HG02759 (cell line): ENCODE results near the gene TOMM40.
"Not testable (repeated sequence)": the region's sequence is repeated elsewhere in the genome, so short reads cannot be mapped to it uniquely, and the experiment has no call there.

Source experiments
- ATAC-seq: cut with Tn5 transposase; IDR thresholded peaks from one replicate; pipeline ENCODE4 v1.9.1; 2021; ENCODE audit warnings: mild to moderate bottlenecking, moderate library complexity; ENCODE audit not compliant: unreplicated experiment

The TOMM40 gene

GRCh38 chr19:44891016-44891882, at the start of gene TOMM40:
Gene TOMM40, plus strand, starts transcription at chr19:44891254. Its CDS starts 162 bp downstream, at chr19:44891416.
- peak; percentile 68 for ATAC-seq

- no peak for ATAC-seq
Observed at GRCh38 chr19:44845286-44845611, 45.8 kb upstream of the TOMM40 start.

- peak; percentile 41 for ATAC-seq
Observed at GRCh38 chr19:44845612-44846454, 45.2 kb upstream of the TOMM40 start, which contains the start of gene NECTIN2. Gene NECTIN2, plus strand, starts transcription at chr19:44846297. Its CDS starts 229 bp downstream, at chr19:44846526.

- ATAC-seq = no peak
Observed at GRCh38 chr19:44846455-44847143, 44.5 kb upstream of the TOMM40 start.

GRCh38 chr19:44847144-44848035, 43.7 kb upstream of the TOMM40 start:
- no peak for ATAC-seq

- no peak for ATAC-seq
Observed at GRCh38 chr19:44848036-44848811, 42.8 kb upstream of the TOMM40 start.

DNA sequence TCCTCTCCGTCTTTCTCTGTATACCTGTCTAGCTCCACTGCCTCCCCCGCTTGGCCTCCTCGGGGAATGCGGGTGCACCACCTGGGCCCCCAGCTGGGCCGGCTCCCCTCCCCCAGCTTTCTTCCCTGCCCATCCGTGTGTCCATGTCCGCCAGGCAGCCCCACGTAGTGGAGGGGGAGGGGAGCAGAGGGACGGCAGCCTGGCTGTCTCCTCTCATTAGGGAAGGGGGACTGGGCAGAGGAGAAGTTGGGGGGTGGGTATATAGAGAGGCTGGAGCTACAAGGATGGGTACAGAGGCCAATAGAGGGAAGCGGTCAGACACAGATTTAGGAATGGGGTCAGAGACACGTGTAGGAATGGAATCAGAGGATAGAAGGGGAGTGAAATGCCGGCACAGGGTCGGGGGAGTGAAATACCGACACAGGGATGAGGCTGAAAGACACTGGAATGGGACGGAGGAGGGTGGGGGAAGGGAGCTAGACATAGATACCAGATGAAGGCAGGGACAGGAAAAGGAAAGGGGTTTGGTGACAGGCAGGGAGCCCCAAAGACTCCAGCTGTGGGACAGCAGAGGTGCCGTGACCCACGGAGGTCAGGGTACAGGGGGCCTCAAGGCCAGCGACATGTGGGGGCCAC, 42.1 kb upstream of the TOMM40 start:
- no peak for ATAC-seq

DNA sequence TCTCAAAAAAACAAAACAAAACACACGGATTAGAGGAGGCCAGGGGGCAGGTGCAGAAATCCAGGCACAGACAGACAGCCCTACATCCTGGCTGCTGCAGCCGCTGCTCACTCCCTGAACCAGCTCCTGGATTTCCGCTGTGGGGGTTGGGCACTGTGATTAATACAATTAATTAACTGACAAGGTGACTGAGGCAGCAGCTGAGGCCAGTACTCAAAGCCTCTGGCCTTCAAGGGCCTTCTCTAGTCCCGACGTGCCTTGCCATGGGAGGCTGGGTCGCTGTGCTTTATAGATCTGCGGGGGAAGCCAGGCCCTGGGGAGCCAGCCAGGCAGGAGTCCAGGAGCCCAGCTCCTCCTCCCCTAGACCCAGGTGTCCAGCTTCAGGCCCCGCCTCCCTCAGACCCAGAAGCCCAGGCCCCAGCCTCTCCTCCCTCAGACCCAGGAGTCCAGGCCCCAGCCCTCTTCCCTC, 40.4 kb upstream of the TOMM40 start:
- no peak for ATAC-seq

DNA sequence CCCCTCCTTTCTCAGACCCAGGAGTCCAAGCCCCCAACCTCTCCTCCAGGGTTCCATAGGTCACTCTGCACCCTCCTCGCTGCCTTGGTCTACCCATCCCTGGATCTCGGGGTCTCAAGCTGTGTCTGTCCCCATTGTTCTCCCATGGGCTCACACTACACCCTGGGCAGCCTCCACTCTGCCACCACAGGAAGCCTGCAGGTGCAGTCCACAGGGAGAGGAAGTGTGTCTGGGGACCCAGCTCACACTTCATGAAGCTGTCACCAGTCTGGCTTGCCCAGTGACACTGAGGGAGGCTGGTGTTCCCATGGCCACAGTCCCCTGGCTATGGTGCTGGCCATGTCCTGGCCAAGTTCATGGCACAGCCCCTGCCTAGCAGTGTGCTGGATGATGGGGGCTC, 39.6 kb upstream of the TOMM40 start:
- no peak for ATAC-seq

GRCh38 chr19:44855606-44856005, 35.4 kb upstream of the TOMM40 start:
- ATAC-seq = no peak

- ATAC-seq = no peak
Observed at GRCh38 chr19:44856421-44857083, 34.5 kb upstream of the TOMM40 start.

- ATAC-seq = no peak
Observed at GRCh38 chr19:44857837-44858236, 33.2 kb upstream of the TOMM40 start.

DNA sequence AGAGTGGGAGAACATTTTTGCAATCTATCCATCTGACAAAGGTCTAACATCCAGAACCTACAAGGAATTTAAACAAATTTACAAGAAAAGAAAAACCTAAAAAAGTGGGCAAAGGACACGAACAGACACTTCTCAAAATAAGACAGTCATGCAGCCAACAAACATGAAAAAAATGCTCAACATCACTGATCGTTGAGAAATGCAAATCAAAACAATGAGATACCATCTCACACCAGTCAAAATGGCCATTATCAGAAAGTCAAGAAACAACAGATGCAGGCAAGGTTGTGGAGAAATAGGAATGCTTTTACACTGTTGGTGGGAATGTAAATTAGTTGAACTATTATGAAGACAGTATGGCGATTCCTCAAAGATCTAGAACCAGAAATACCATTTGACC, 29.5 kb upstream of the TOMM40 start:
- ATAC-seq = not testable (repeated sequence)

DNA sequence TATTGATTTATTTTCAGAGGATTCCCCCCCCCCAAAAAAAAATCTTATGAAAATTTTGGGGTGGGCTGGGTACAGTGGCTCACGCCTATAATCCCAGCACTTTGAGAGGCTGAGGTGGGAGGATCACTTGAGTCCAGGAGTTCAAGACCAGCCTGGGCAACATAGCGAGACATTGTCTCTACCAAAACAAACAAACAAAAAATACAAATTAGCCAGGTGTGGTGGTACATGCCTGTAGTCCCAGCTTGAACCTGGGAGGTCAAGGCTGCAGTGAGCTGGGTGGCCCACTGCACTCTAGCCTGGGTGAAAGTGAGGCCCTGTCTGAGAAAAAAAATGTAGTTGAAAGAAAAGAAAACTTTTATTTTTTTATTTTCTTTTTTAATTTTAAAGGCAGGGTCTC, 27.1 kb upstream of the TOMM40 start:
- no peak for ATAC-seq

GRCh38 chr19:44865196-44865767, 25.8 kb upstream of the TOMM40 start:
- no peak for ATAC-seq

DNA sequence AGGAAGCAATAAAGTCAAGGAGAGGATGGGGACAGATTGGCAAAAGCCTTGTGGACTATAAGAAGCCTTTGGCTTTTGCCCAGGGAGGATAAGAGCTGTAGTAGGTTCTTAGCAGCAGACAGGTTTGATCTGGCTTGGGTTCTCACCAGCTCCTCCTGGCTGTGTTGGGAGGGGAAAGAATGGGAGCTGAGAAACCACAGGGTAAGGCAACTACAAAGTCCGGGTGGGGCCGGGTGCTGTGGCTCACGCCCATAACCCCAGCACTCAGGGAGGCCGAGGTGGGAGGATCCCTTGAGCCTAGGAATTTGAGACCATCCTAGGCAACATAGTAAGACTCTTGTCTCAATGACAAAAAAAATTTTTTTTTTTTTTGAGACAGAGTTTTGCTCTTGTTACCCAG, 24.4 kb upstream of the TOMM40 start:
- ATAC-seq = no peak

DNA sequence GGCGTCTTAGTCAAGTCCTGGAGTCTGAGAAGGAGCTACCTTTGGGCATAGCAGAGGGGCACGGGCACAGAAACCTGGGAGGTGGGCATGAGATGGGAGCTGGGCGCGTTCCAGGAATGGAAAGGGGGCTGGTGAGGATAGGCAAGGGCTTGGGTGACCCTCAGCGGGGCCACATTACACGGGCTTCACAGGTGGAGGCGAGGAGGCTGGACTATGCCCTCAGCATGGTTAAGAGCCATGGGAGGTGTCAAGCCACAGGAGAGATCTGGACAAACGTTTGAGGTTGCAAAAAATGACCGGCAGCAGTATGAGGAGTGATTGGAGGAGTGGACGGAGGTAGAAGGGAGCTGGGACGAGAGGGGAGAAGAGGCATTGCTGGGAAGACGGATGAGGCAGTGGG, 23.5 kb upstream of the TOMM40 start:
- ATAC-seq = no peak
